Activated naive CD8-positive, alpha-beta T cell treated with anti-CD3 and anti-CD28 coated beads, Interleukin-2, amount 50 U/mL, for 24 hours (primary cell): ENCODE data around the gene F13B.
"Not testable (repeated sequence)": the region's sequence is repeated elsewhere in the genome, so short reads cannot be mapped to it uniquely, and the experiment has no call there.

ENCODE experiments used
- ATAC-seq: fragments of 150-1000 bp; cut with Tn5 transposase; one replicate; pipeline ENCODE4 v1.10.0; 2021
- DNase-seq: peaks from one replicate; pipeline ENCODE4 v3.0.0; 2021
- H3K27ac Mint-ChIP-seq: one replicate; pipeline ENCODE4 v1.8.0; 2021; ENCODE audit warnings: mild to moderate bottlenecking, mixed read lengths
- H3K27me3 Mint-ChIP-seq: one replicate; pipeline ENCODE4 v1.8.0; 2021; ENCODE audit warnings: mixed read lengths
- H3K36me3 Mint-ChIP-seq: one replicate; pipeline ENCODE4 v1.8.0; 2021; ENCODE audit warnings: low read depth, mixed read lengths
- H3K4me1 Mint-ChIP-seq: one replicate; pipeline ENCODE4 v1.8.0; 2021; ENCODE audit warnings: mixed read lengths
- H3K4me3 Mint-ChIP-seq: one replicate; pipeline ENCODE4 v1.8.0; 2021; ENCODE audit warnings: mild to moderate bottlenecking, moderate library complexity, mixed read lengths
- H3K9me3 Mint-ChIP-seq: one replicate; pipeline ENCODE4 v1.8.0; 2021; ENCODE audit warnings: mixed read lengths

F13B gene

DNA sequence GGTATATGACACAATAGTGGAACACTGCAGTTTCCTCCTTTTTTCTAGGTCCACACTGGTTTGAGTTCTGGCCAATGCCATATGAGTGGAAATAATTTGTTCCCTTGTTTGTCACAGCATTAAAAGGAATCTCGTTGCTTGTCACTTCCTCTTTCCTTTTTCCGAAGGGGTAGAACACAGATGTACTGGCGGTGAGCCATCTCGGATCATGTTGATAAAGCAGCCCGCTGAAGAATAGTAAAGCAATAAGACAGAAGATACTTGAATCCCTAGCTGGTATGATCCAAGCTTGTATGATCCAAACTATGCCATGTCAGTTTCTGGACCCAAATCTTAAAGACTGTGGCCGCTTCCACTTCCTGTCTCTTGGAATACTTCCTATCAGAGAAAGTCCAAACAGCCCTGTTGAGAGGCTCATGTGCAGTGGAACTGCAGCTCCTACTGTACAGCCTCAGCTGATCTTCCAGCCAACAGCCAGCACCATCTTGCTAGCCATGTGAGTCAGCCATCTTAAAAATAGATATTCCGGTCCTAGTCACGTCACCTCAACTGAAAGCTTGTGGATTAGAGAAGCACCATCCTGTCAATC lies 49.4 kb downstream of the F13B start:
- Mint-ChIP-seq H3K4me1 (no peaks in the 10 kb centered on the region), H3K27me3 (peaks cover 1% of the 10 kb centered on the region), H3K36me3 (no peaks in the 10 kb centered on the region), H3K27ac (no peak overlapping the region), H3K4me3 (no peak overlapping the region), H3K9me3 (no peaks in the 10 kb centered on the region)
- ATAC-seq (no peak), DNase-seq (no peak)

DNA sequence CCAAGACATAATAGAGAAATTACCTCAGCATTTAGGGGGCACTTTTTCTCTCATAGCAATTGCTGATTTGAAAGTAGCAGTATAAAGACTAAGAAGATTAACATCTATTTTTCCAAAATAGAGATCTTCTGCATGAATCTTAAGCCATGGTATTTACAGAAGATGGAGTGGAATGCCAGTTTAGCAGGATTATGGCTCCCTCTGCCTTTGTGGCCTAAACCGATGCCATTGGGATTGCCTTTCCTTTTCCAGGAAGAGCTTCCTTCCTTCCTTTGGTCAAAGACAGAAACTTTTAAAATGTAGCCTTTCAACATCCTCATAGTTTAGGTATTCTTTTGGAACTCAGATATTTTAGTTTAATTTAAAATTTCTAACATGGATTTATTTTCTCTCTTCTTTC lies 50.3 kb downstream of the F13B start:
- Mint-ChIP-seq H3K4me3 (no peak overlapping the region), H3K9me3 (peaks cover 1% of the 10 kb centered on the region), H3K27ac (no peak overlapping the region), H3K4me1 (no peaks in the 10 kb centered on the region), H3K27me3 (peaks cover 1% of the 10 kb centered on the region), H3K36me3 (no peaks in the 10 kb centered on the region)
- DNase-seq (no peak), ATAC-seq (no peak)

DNA sequence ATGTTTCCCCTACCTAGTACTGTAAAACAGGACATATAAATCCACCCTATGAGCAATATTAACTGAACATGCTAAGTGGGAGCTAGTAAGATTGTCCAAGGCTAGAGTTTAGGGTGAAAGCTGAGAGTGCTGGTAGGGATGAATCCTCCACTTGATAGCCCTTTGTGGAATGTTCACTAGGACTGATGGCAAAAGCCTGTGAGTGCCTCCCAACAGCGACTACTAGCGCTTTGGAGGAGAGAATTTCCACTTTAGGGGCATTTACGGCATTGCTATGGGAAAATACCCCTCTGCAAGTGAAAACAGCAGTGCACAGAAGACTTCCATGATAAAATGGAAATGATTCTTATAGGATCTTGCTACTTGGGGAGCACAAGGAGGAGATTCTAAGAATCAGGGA lies 53.8 kb downstream of the F13B start:
- H3K4me3 Mint-ChIP-seq: no peak overlapping the region
- H3K4me1 Mint-ChIP-seq: no peaks in the 10 kb centered on the region
- DNase-seq (no peak), ATAC-seq (no peak)
- H3K9me3 Mint-ChIP-seq: peaks cover 8% of the 10 kb centered on the region
- no peaks in the 10 kb centered on the region for H3K36me3 Mint-ChIP-seq
- H3K27me3 Mint-ChIP-seq: no peaks in the 10 kb centered on the region
- H3K27ac Mint-ChIP-seq: no peak overlapping the region

DNA sequence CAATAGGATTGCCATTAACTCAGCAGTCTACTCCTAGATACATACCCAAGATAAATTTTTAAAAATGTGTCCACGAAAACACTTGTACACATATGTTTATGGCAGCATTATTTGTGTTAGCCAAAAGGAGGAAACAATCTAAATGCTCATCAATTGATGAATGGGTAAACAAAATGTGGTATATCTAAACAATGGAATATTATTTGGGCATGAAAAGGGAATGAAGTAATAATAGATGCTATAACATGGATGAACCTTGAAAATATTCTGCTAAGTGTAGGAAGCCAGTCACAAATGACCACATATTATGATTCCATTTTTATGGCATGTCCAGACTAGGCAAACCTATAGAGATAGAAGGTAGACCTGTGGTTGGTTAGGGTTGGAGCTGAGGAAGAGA lies 55.4 kb downstream of the F13B start:
- H3K4me3 Mint-ChIP-seq: no peak overlapping the region
- H3K27me3 Mint-ChIP-seq: peaks cover 3% of the 10 kb centered on the region
- ATAC-seq (no peak), DNase-seq (no peak)
- H3K27ac Mint-ChIP-seq: no peak overlapping the region
- no peaks in the 10 kb centered on the region for H3K36me3 Mint-ChIP-seq
- H3K4me1 Mint-ChIP-seq: no peaks in the 10 kb centered on the region
- peaks cover 8% of the 10 kb centered on the region for H3K9me3 Mint-ChIP-seq

DNA sequence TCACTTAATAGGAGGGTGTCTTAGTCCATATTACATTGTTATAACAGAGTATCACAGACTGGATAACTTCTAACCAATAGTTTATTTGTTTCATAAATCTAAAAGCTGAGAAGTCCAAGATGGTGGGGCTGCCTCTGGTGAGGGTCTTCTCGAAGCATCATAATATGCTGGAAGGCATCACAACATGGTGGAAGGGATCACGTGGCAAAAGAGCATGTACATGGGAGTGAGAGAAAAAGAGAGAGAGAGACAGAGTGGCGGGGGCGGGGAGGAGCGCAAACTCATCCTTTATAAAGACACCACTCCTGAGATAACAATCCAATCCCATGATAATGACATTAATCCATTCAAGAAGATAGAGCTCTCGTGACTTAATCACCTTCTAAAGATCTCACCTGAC lies 58.2 kb downstream of the F13B start:
- no peak for ATAC-seq
- Mint-ChIP-seq H3K27ac (no peak overlapping the region), H3K36me3 (no peaks in the 10 kb centered on the region), H3K4me3 (no peak overlapping the region), H3K4me1 (no peaks in the 10 kb centered on the region), H3K9me3 (peaks cover 8% of the 10 kb centered on the region), H3K27me3 (peaks cover 3% of the 10 kb centered on the region)
- DNase-seq: no peak

DNA sequence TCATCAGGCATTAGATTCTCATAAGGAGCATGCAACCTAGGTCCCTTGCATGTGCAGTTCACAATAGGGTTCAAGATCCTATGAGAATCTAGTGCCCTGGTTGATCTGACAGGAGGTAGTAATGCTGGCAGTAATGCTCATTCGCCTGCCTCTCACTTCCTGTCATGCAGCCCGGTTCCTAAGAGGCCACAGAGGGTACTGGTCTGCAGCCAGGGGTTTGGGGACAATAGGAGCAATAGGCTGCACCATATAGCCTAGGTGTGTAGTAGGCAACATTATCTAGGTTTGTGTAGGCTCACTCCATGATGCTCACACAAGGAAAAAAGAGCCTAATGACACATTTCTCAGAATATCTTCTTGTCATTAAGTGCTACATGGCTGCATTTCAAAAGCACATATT lies 63.9 kb downstream of the F13B start:
- no peaks in the 10 kb centered on the region for H3K9me3 Mint-ChIP-seq

DNA sequence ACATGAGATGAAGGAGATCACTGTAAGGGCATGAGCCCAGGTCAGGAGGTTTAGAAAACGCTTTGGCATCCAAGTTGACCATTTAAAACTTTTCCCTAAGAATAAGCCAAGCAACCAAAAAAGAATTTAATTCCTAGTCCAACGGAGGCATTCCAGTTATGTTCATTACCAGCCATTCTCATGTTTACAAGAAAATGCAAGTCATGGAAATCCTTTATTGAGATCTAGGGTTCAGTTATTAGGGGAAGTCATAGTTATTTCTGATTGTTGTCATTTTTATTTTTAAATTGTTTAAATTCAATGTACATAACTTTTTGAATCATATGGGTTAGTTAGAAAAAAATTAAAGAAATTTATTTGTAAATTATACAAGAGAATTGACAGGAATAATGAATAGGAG lies 65.2 kb downstream of the F13B start:
- H3K9me3 Mint-ChIP-seq: no peaks in the 10 kb centered on the region
- ATAC-seq (no peak), DNase-seq (no peak)
- H3K4me3 Mint-ChIP-seq: no peak overlapping the region
- no peaks in the 10 kb centered on the region for H3K36me3 Mint-ChIP-seq
- H3K4me1 Mint-ChIP-seq: no peaks in the 10 kb centered on the region
- no peak overlapping the region for H3K27ac Mint-ChIP-seq
- H3K27me3 Mint-ChIP-seq: peaks cover under 1% of the 10 kb centered on the region

More for the DNA sequence above, 63.9 kb downstream of the F13B start:
- DNase-seq: no peak
- H3K27ac Mint-ChIP-seq: no peak overlapping the region
- ATAC-seq: no peak
- no peak overlapping the region for H3K4me3 Mint-ChIP-seq
- H3K27me3 Mint-ChIP-seq: peaks cover 3% of the 10 kb centered on the region
- H3K36me3 Mint-ChIP-seq: no peaks in the 10 kb centered on the region
- H3K4me1 Mint-ChIP-seq: no peaks in the 10 kb centered on the region

DNA sequence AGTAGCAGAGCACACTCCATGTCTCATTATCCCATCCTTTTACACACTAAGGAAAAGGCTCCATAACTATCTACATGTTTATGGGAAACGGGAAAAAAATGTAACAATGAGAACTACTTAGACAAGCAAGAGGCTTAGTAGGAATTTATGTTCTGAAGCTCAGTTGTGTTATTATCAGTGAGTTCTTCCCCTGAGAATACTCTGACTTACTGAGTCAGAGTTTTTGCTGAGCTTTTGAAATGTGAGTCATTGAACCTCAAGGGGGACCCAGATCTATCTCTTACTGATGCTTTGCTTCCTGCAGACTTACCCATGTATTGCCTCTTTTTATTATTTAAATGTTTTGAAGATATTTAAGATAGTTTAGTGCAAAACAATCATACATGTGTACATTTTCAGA lies 69.6 kb downstream of the F13B start:
- no peaks in the 10 kb centered on the region for H3K4me1 Mint-ChIP-seq

DNA sequence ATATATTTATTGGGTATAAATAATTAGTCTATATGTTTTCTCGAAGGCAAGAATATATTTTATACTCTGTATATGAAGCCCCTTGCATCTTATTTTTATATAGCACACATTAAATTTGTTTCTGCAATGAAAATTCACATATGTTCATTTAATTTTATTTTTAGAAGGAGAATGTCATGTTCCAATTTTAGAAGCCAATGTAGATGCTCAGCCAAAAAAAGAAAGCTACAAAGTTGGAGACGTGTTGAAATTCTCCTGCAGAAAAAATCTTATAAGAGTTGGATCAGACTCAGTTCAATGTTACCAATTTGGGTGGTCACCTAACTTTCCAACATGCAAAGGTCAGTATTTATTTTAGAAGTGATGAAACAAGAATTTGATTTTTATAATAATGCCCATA lies 73.1 kb downstream of the F13B start:
- Mint-ChIP-seq H3K27ac (no peak overlapping the region), H3K4me3 (no peak overlapping the region), H3K27me3 (no peaks in the 10 kb centered on the region), H3K4me1 (no peaks in the 10 kb centered on the region), H3K36me3 (no peaks in the 10 kb centered on the region), H3K9me3 (no peaks in the 10 kb centered on the region)
- ATAC-seq (no peak), DNase-seq (no peak)

More for the DNA sequence above, 69.6 kb downstream of the F13B start:
- no peaks in the 10 kb centered on the region for H3K9me3 Mint-ChIP-seq
- no peak overlapping the region for H3K4me3 Mint-ChIP-seq
- ATAC-seq (no peak), DNase-seq (no peak)
- no peak overlapping the region for H3K27ac Mint-ChIP-seq
- no peaks in the 10 kb centered on the region for H3K27me3 Mint-ChIP-seq
- no peaks in the 10 kb centered on the region for H3K36me3 Mint-ChIP-seq

DNA sequence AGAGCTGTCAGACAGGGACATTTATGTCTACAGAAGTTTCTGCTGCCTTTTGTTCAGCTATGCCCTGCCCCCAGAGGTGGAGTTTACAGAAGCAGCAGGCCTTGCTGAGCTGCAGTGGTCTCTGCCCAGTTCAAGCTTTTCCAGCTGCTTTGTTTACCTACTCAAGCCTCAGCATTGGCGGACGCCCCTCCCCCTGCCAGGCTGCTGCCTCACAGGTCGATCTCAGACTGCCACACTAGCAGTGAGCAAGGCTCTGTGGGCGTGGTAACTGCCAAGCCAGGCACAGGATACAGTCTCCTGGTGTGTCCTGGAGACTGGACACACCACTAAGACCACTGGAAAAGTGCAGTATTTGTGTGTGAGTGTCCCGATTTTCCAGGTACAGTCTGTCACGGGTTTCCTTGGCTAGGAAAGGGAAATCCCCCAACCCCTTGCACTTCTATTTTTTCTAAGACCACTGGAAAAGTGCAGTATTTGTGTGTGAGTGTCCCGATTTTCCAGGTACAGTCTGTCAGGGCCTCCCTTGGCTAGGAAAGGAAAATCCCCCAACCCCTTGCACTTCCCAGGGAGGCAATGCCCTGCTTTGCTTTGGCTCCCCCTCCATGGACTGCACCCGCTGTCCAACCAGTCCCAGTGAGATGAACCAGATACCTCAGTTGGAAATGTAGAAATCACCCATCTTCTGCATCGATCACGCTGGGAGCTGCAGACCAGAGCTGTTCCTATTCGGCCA lies 75.0 kb downstream of the F13B start:
- ATAC-seq, H3K36me3 Mint-ChIP-seq, DNase-seq, H3K27ac Mint-ChIP-seq, H3K27me3 Mint-ChIP-seq, H3K4me3 Mint-ChIP-seq, H3K9me3 Mint-ChIP-seq, H3K4me1 Mint-ChIP-seq: not testable (repeated sequence)
